Lower lobe of right lung (tissue), 2 donors: ENCODE measurements around the gene KRT86. TPM values are rescaled to one million over a fixed set of nuclear protein-coding genes. Genes with fewer than 3 reads are reported as not detected.

Experiments
- ATAC-seq, 2 donors: fragments of 200-7000 bp; cut with Tn5 transposase; one replicate each; pipeline ENCODE4 v1.9.1; 2020 to 2022; ENCODE audit warnings: mild to moderate bottlenecking in 2 of 2, moderate library complexity in 2 of 2
- DNase-seq: peaks from one replicate; pipeline ENCODE4 v3.0.0-alpha.2; 2020
- H3K27ac ChIP-seq: fragments of 200-600 bp; one replicate; pipeline ENCODE4 v1.8.0; 2022
- H3K27me3 ChIP-seq: fragments of 200-600 bp; one replicate; pipeline ENCODE4 v1.8.0; 2022; ENCODE audit warnings: low read depth
- H3K36me3 ChIP-seq: fragments of 200-600 bp; one replicate; pipeline ENCODE4 v1.8.0; 2022; ENCODE audit warnings: mild to moderate bottlenecking
- H3K4me1 ChIP-seq: fragments of 200-600 bp; one replicate; pipeline ENCODE4 v1.8.0; 2022
- H3K4me3 ChIP-seq: fragments of 200-600 bp; one replicate; pipeline ENCODE4 v1.8.0; 2022; ENCODE audit warnings: mild to moderate bottlenecking
- H3K9me3 ChIP-seq: fragments of 200-600 bp; one replicate; pipeline ENCODE4 v1.8.0; 2022
- CTCF ChIP-seq: fragments of 200-600 bp; IDR thresholded peaks from one replicate; pipeline ENCODE4 v1.8.0; 2022; ENCODE audit warnings: antibody characterized with exemption, mild to moderate bottlenecking
- intact Hi-C: fragments of 100-400 bp; cut with DNase I; formaldehyde crosslinking; loops from one replicate; pipeline ENCODE4 v1.11.0; 2022
- total RNA-seq: library from RNA; stranded (reverse); fragmentation: NEBNext Ultra II Directional; extraction: Animal tissue kit (Norgen Biotek cat#: 25700); gene quantifications from one replicate; pipeline ENCODE4 v1.2.1, GENCODE V29; 2021
- donor health status: DM: no; HTN: yes; CAD: no; lungs with severe emphysema.

The KRT86 gene
- total RNA-seq, 1 donor from 2014 or later = 0.74 TPM

- ATAC-seq = no peak
- peak; percentile 27 for DNase-seq
- intact Hi-C loops = no loop called here
- no peak for TF ChIP-seq CTCF
- H3K9me3 ChIP-seq = no peaks in the 10 kb centered on the region
- H3K4me3 ChIP-seq = no peak overlapping the region
- H3K4me1 ChIP-seq = peaks cover 4% of the 10 kb centered on the region
- no peak overlapping the region for H3K27ac ChIP-seq
- H3K36me3 ChIP-seq = no peaks in the 10 kb centered on the region
- peaks cover 47% of the 10 kb centered on the region for H3K27me3 ChIP-seq
Observed at GRCh38 chr12:52252728-52253343, 21.6 kb upstream of the KRT86 start.

GRCh38 chr12:52253391-52254179, 20.9 kb upstream of the KRT86 start:
- no peaks in the 10 kb centered on the region for H3K9me3 ChIP-seq
- DNase-seq (peak; percentile 39), ATAC-seq (no peak)
- no peaks in the 10 kb centered on the region for H3K36me3 ChIP-seq
- no peak for TF ChIP-seq CTCF
- H3K4me1 ChIP-seq = peaks cover 10% of the 10 kb centered on the region
- peaks cover 54% of the 10 kb centered on the region for H3K27me3 ChIP-seq
- intact Hi-C loops = no loop called here
- no peak overlapping the region for H3K4me3 ChIP-seq
- no peak overlapping the region for H3K27ac ChIP-seq

- no peaks in the 10 kb centered on the region for H3K36me3 ChIP-seq
- DNase-seq (peak; percentile 38), ATAC-seq (peak in 1 of 2 donors; percentile 0)
- H3K9me3 ChIP-seq = no peaks in the 10 kb centered on the region
- no peak overlapping the region for H3K27ac ChIP-seq
- H3K27me3 ChIP-seq = peaks cover 57% of the 10 kb centered on the region
- no peak overlapping the region for H3K4me3 ChIP-seq
- intact Hi-C loops = no loop called here
- H3K4me1 ChIP-seq = peaks cover 12% of the 10 kb centered on the region
- no peak for TF ChIP-seq CTCF
Observed at GRCh38 chr12:52254180-52254964, 20.1 kb upstream of the KRT86 start.

GRCh38 chr12:52254965-52255751, 19.3 kb upstream of the KRT86 start:
- peaks cover 10% of the 10 kb centered on the region for H3K4me1 ChIP-seq
- peak; percentile 21 for DNase-seq
- no peaks in the 10 kb centered on the region for H3K9me3 ChIP-seq
- no peaks in the 10 kb centered on the region for H3K36me3 ChIP-seq
- no peak for TF ChIP-seq CTCF
- no peak for ATAC-seq
- peaks cover 57% of the 10 kb centered on the region for H3K27me3 ChIP-seq
- H3K27ac ChIP-seq = no peak overlapping the region
- H3K4me3 ChIP-seq = no peak overlapping the region
- intact Hi-C loops = no loop called here
